Measurements from ENCODE around the gene CNGA2.

Gene CNGA2

GRCh38 chrX:151738751-151739150 lies 4.2 kb downstream of the CNGA2 start:
- H3K27me3 ChIP-seq (ENCODE audit: control insufficient read depth in 3 of 3, insufficient read depth in 3 of 3, low read depth in 1 of 3, low read length in 3 of 3), result peaks cover 0 to 11% (median 0%) of the 10 kb centered on the region in 3 experiments
- no peak overlapping the region for H2BK15ac ChIP-seq (ENCODE audit: low read length)
- H4K91ac ChIP-seq (ENCODE audit: low read depth, low read length, poor library complexity), result no peak overlapping the region
- no peak overlapping the region for H4K8ac ChIP-seq (ENCODE audit: low read depth, low read length)
- H2BK5ac ChIP-seq (ENCODE audit: low read length), result no peak overlapping the region
- no peak overlapping the region for H2BK120ac ChIP-seq (ENCODE audit: low read depth, low read length)
- no peak overlapping the region for H3K23ac ChIP-seq (ENCODE audit: low read depth, low read length, poor library complexity)
- H3K4ac ChIP-seq (ENCODE audit: low read length), result no peak overlapping the region
- no peaks in the 10 kb centered on the region for H3K9me3 ChIP-seq (replicated peaks in 1 of 2; ENCODE audit: control insufficient read depth in 2 of 2, insufficient read depth in 1 of 2, low read depth in 1 of 2, low read length in 2 of 2)
- no peak overlapping the region for H2BK12ac ChIP-seq (ENCODE audit: low read length)
- no peaks in the 10 kb centered on the region for H3K79me1 ChIP-seq (ENCODE audit: low read depth, low read length)
- no peaks in the 10 kb centered on the region for H3K36me3 ChIP-seq (replicated peaks in 1 of 2; ENCODE audit: control insufficient read depth in 2 of 2, insufficient read depth in 2 of 2, low read length in 2 of 2)
- no peak overlapping the region for H3K18ac ChIP-seq (ENCODE audit: low read length)
- no peak overlapping the region for H3K14ac ChIP-seq (ENCODE audit: low read length)
- no peak overlapping the region for H3K27ac ChIP-seq (replicated peaks; ENCODE audit: low read length)
- no peak overlapping the region for H2AK5ac ChIP-seq (ENCODE audit: low read depth, low read length)
- no peak overlapping the region for H3K4me2 ChIP-seq (ENCODE audit: insufficient read depth, low read length, poor library complexity, severe bottlenecking)
- H3K9ac ChIP-seq (ENCODE audit: low read depth, low read length, poor library complexity), result no peak overlapping the region
- no peak overlapping the region for H2AFZ ChIP-seq (ENCODE audit: low read length)
- DNase-seq (ENCODE audit: low spot score), result no peak
- whole genome bisulfite sequencing, 2 donors (ENCODE audit: extremely low coverage in 2 of 2, insufficient read length in 2 of 2, insufficient replicate concordance in 1 of 2), result no CpG with 5 or more reads among the region's 7 CpGs
- no peaks in the 10 kb centered on the region for H3K4me1 ChIP-seq (ENCODE audit: control insufficient read depth in 2 of 2, insufficient read depth in 1 of 2, low read depth in 1 of 2, low read length in 2 of 2)
- no peak overlapping the region for H3K4me3 ChIP-seq (ENCODE audit: low read length in 2 of 2)

DNA sequence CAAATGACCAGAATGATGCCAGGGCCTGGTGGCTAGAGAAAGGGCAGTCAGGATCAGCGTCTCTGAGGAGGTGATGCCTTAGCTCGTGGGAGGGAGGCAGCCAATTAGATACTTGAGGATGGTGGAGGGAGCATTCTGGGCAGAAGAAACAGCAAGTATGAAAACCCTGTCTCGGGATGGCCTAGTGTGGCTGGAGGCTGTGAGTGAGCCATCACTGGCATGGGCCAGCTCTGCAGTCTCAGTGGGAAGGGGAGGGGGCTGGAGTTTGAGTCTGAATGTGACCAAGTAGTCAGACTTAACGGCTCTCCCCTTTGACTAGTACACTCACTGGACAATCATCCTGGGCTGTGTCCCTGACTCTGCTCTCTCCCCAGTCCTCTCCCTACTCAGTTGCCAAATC lies 7.1 kb downstream of the CNGA2 start:
- no CpG with 5 or more reads among the region's 4 CpGs for WGBS, 2 donors (ENCODE audit: extremely low coverage in 2 of 2, insufficient read length in 2 of 2, insufficient replicate concordance in 1 of 2)
- H4K91ac ChIP-seq (ENCODE audit: low read depth, low read length, poor library complexity), result no peak overlapping the region
- H3K9me3 ChIP-seq (replicated peaks in 1 of 2; ENCODE audit: control insufficient read depth in 2 of 2, insufficient read depth in 1 of 2, low read depth in 1 of 2, low read length in 2 of 2), result no peaks in the 10 kb centered on the region
- no peak overlapping the region for H3K23ac ChIP-seq (ENCODE audit: low read depth, low read length, poor library complexity)
- no peaks in the 10 kb centered on the region for H3K36me3 ChIP-seq (replicated peaks in 1 of 2; ENCODE audit: control insufficient read depth in 2 of 2, insufficient read depth in 2 of 2, low read length in 2 of 2)
- H2AFZ ChIP-seq (ENCODE audit: low read length), result no peak overlapping the region
- no peak overlapping the region for H4K8ac ChIP-seq (ENCODE audit: low read depth, low read length)
- no peak overlapping the region for H2AK5ac ChIP-seq (ENCODE audit: low read depth, low read length)
- no peak overlapping the region for H3K4ac ChIP-seq (ENCODE audit: low read length)
- H2BK12ac ChIP-seq (ENCODE audit: low read length), result no peak overlapping the region
- no peak overlapping the region for H2BK15ac ChIP-seq (ENCODE audit: low read length)
- H3K14ac ChIP-seq (ENCODE audit: low read length), result no peak overlapping the region
- H3K4me2 ChIP-seq (ENCODE audit: insufficient read depth, low read length, poor library complexity, severe bottlenecking), result no peak overlapping the region
- H3K79me1 ChIP-seq (ENCODE audit: low read depth, low read length), result no peaks in the 10 kb centered on the region
- no peak for DNase-seq (ENCODE audit: low spot score)
- H2BK5ac ChIP-seq (ENCODE audit: low read length), result no peak overlapping the region
- H3K27ac ChIP-seq (replicated peaks; ENCODE audit: low read length), result no peak overlapping the region
- H3K9ac ChIP-seq (ENCODE audit: low read depth, low read length, poor library complexity), result no peak overlapping the region
- H3K18ac ChIP-seq (ENCODE audit: low read length), result no peak overlapping the region
- H3K27me3 ChIP-seq (ENCODE audit: control insufficient read depth in 3 of 3, insufficient read depth in 3 of 3, low read depth in 1 of 3, low read length in 3 of 3), result peaks cover 0 to 13% (median 0%) of the 10 kb centered on the region in 3 experiments
- H3K4me1 ChIP-seq (ENCODE audit: control insufficient read depth in 2 of 2, insufficient read depth in 1 of 2, low read depth in 1 of 2, low read length in 2 of 2), result no peaks in the 10 kb centered on the region
- no peak overlapping the region for H2BK120ac ChIP-seq (ENCODE audit: low read depth, low read length)
- no peak overlapping the region for H3K4me3 ChIP-seq (ENCODE audit: low read length in 2 of 2)

DNA sequence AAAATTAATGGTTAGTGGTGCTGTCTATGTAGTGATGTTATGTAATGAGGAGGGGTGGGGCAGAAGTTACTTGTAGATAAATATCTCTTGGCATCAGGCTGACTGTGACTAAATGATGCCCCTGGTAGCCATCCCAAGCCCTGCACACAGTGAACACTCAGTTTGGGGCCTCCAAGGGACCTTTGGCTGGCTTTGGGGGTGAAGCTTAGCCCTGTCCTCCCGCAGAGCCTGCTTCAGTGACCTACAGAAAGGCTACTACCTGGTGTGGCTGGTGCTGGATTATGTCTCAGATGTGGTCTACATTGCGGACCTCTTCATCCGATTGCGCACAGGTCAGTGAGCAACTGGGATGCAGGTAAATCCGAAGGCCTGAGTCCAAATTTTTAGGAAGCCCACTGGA lies 7.8 kb downstream of the CNGA2 start:
- Histone ChIP-seq H3K14ac (ENCODE audit: low read length) (no peak overlapping the region), H4K8ac (ENCODE audit: low read depth, low read length) (no peak overlapping the region), H3K79me1 (ENCODE audit: low read depth, low read length) (no peaks in the 10 kb centered on the region), H3K4ac (ENCODE audit: low read length) (no peak overlapping the region), H3K9ac (ENCODE audit: low read depth, low read length, poor library complexity) (no peak overlapping the region), H2BK15ac (ENCODE audit: low read length) (no peak overlapping the region), H3K23ac (ENCODE audit: low read depth, low read length, poor library complexity) (no peak overlapping the region), H3K4me3 (ENCODE audit: low read length in 2 of 2) (no peak overlapping the region), H3K9me3 (replicated peaks in 1 of 2; ENCODE audit: control insufficient read depth in 2 of 2, insufficient read depth in 1 of 2, low read depth in 1 of 2, low read length in 2 of 2) (no peaks in the 10 kb centered on the region), H2AFZ (ENCODE audit: low read length) (no peak overlapping the region), H3K4me2 (ENCODE audit: insufficient read depth, low read length, poor library complexity, severe bottlenecking) (no peak overlapping the region), H3K27ac (replicated peaks; ENCODE audit: low read length) (no peak overlapping the region), H3K36me3 (replicated peaks in 1 of 2; ENCODE audit: control insufficient read depth in 2 of 2, insufficient read depth in 2 of 2, low read length in 2 of 2) (no peaks in the 10 kb centered on the region), H2AK5ac (ENCODE audit: low read depth, low read length) (no peak overlapping the region), H2BK5ac (ENCODE audit: low read length) (no peak overlapping the region), H4K91ac (ENCODE audit: low read depth, low read length, poor library complexity) (no peak overlapping the region), H2BK120ac (ENCODE audit: low read depth, low read length) (no peak overlapping the region), H3K18ac (ENCODE audit: low read length) (no peak overlapping the region), H2BK12ac (ENCODE audit: low read length) (no peak overlapping the region), H3K27me3 (ENCODE audit: control insufficient read depth in 3 of 3, insufficient read depth in 3 of 3, low read depth in 1 of 3, low read length in 3 of 3) (peaks cover 0 to 9% (median 0%) of the 10 kb centered on the region in 3 experiments), H3K4me1 (ENCODE audit: control insufficient read depth in 2 of 2, insufficient read depth in 1 of 2, low read depth in 1 of 2, low read length in 2 of 2) (no peaks in the 10 kb centered on the region)
- no peak for DNase-seq (ENCODE audit: low spot score)
- WGBS, 2 donors (ENCODE audit: extremely low coverage in 2 of 2, insufficient read length in 2 of 2, insufficient replicate concordance in 1 of 2), result no CpG with 5 or more reads among the region's 5 CpGs

DNA sequence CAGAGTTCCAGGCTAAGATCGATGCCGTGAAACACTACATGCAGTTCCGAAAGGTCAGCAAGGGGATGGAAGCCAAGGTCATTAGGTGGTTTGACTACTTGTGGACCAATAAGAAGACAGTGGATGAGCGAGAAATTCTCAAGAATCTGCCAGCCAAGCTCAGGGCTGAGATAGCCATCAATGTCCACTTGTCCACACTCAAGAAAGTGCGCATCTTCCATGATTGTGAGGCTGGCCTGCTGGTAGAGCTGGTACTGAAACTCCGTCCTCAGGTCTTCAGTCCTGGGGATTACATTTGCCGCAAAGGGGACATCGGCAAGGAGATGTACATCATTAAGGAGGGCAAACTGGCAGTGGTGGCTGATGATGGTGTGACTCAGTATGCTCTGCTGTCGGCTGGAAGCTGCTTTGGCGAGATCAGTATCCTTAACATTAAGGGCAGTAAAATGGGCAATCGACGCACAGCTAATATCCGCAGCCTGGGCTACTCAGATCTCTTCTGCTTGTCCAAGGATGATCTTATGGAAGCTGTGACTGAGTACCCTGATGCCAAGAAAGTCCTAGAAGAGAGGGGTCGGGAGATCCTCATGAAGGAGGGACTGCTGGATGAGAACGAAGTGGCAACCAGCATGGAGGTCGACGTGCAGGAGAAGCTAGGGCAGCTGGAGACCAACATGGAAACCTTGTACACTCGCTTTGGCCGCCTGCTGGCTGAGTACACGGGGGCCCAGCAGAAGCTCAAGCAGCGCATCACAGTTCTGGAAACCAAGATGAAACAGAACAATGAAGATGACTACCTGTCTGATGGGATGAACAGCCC lies 9.3 kb downstream of the CNGA2 start:
- Histone ChIP-seq H3K14ac (ENCODE audit: low read length) (peak overlapping the region; percentile 38), H2BK120ac (ENCODE audit: low read depth, low read length) (no peak overlapping the region), H3K4me3 (ENCODE audit: low read length in 2 of 2) (no peak overlapping the region), H2BK15ac (ENCODE audit: low read length) (no peak overlapping the region), H3K18ac (ENCODE audit: low read length) (no peak overlapping the region), H2AFZ (ENCODE audit: low read length) (no peak overlapping the region), H3K9me3 (replicated peaks in 1 of 2; ENCODE audit: control insufficient read depth in 2 of 2, insufficient read depth in 1 of 2, low read depth in 1 of 2, low read length in 2 of 2) (no peaks in the 10 kb centered on the region), H3K36me3 (replicated peaks in 1 of 2; ENCODE audit: control insufficient read depth in 2 of 2, insufficient read depth in 2 of 2, low read length in 2 of 2) (no peaks in the 10 kb centered on the region), H3K23ac (ENCODE audit: low read depth, low read length, poor library complexity) (no peak overlapping the region), H3K9ac (ENCODE audit: low read depth, low read length, poor library complexity) (no peak overlapping the region), H4K91ac (ENCODE audit: low read depth, low read length, poor library complexity) (no peak overlapping the region), H2AK5ac (ENCODE audit: low read depth, low read length) (no peak overlapping the region), H3K79me1 (ENCODE audit: low read depth, low read length) (no peaks in the 10 kb centered on the region), H3K27me3 (ENCODE audit: control insufficient read depth in 3 of 3, insufficient read depth in 3 of 3, low read depth in 1 of 3, low read length in 3 of 3) (peaks cover 0 to 9% (median 0%) of the 10 kb centered on the region in 3 experiments), H3K4me2 (ENCODE audit: insufficient read depth, low read length, poor library complexity, severe bottlenecking) (no peak overlapping the region), H3K4me1 (ENCODE audit: control insufficient read depth in 2 of 2, insufficient read depth in 1 of 2, low read depth in 1 of 2, low read length in 2 of 2) (no peaks in the 10 kb centered on the region), H4K8ac (ENCODE audit: low read depth, low read length) (no peak overlapping the region), H3K4ac (ENCODE audit: low read length) (no peak overlapping the region), H3K27ac (replicated peaks; ENCODE audit: low read length) (no peak overlapping the region), H2BK12ac (ENCODE audit: low read length) (no peak overlapping the region), H2BK5ac (ENCODE audit: low read length) (no peak overlapping the region)
- no peak for DNase-seq (ENCODE audit: low spot score)
- WGBS, 2 donors (ENCODE audit: extremely low coverage in 2 of 2, insufficient read length in 2 of 2, insufficient replicate concordance in 1 of 2), result no CpG with 5 or more reads among the region's 21 CpGs

Data from neuronal stem cell (in vitro differentiated cells).